HepG2 (cell line): Measurements from ENCODE around the gene CHST12. TPM values are rescaled to one million over a fixed set of nuclear protein-coding genes. Genes with fewer than 3 reads are reported as not detected.

ENCODE experiments used
- AHR ChIP-seq: IDR thresholded peaks from 2 replicates; pipeline ENCODE4 v1.6.1; 2018; ENCODE audit warnings: missing genetic modification reagents, missing compliant biosample characterization
- FIP1L1 ChIP-seq: fragments of 200-400 bp; formaldehyde crosslinking; IDR thresholded peaks from 2 replicates; pipeline ENCODE4 v1.6.1; 2018; ENCODE audit warnings: low read depth, mild to moderate bottlenecking, low read length, moderate library complexity, borderline replicate concordance; ENCODE audit not compliant: insufficient read depth
- FLYWCH1 ChIP-seq: sonication (generic); formaldehyde crosslinking; IDR thresholded peaks from 2 replicates; pipeline ENCODE4 v1.8.1; 2023; ENCODE audit warnings: mild to moderate bottlenecking, missing genetic modification reagents
- FOXJ3 ChIP-seq: sonication (generic); formaldehyde crosslinking; IDR thresholded peaks from 2 replicates; pipeline ENCODE4 v1.4.0; 2020; ENCODE audit warnings: missing genetic modification reagents, mild to moderate bottlenecking, borderline replicate concordance
- GMEB2 ChIP-seq: IDR thresholded peaks from 2 replicates; pipeline ENCODE4 v1.6.1; 2016; ENCODE audit warnings: missing biosample characterization, missing genetic modification reagents, low read depth
- HMG20B ChIP-seq: conservative IDR thresholded peaks from 2 replicates; pipeline ENCODE4 v1.6.1; 2016; ENCODE audit warnings: missing genetic modification reagents, missing compliant biosample characterization
- JDP2 ChIP-seq: sonication (generic); formaldehyde crosslinking; IDR thresholded peaks from 2 replicates; pipeline ENCODE4 v1.8.1; 2022; ENCODE audit warnings: missing genetic modification reagents, borderline replicate concordance
- KDM6A ChIP-seq: IDR thresholded peaks from 2 replicates; pipeline ENCODE4 v1.6.1; 2016; ENCODE audit warnings: low read depth
- KLF13 ChIP-seq: sonication (generic); formaldehyde crosslinking; IDR thresholded peaks from 2 replicates; pipeline ENCODE4 v1.4.0; 2020; ENCODE audit warnings: mild to moderate bottlenecking, missing genetic modification reagents
- LCORL ChIP-seq, 2 experiments: fragments of 450-650 bp in 1 of 2; sonication (generic) in 1 of 2; formaldehyde crosslinking in 1 of 2; IDR thresholded peaks; 2 replicates each; pipeline versions ENCODE4 v1.5.0 to v1.6.1; 2017 to 2020; ENCODE audit warnings: antibody characterized with exemption in 1 of 2, missing genetic modification reagents in 1 of 2
- PAF1 ChIP-seq: IDR thresholded peaks from 2 replicates; pipeline ENCODE4 v1.6.1; 2016; ENCODE audit warnings: missing genetic modification reagents, missing compliant biosample characterization
- PAXIP1 ChIP-seq: sonication (generic); formaldehyde crosslinking; conservative IDR thresholded peaks from 2 replicates; pipeline ENCODE4 v1.4.0; 2020; ENCODE audit warnings: mild to moderate bottlenecking, missing genetic modification reagents, moderate library complexity
- RARA ChIP-seq: IDR thresholded peaks from 2 replicates; pipeline ENCODE4 v1.6.1; 2016; ENCODE audit warnings: missing genetic modification reagents, missing compliant biosample characterization
- ZFP36L2 ChIP-seq: sonication (generic); formaldehyde crosslinking; IDR thresholded peaks from 2 replicates; pipeline ENCODE4 v1.4.0; 2020; ENCODE audit warnings: missing genetic modification reagents
- ZKSCAN5 ChIP-seq: sonication (generic); formaldehyde crosslinking; IDR thresholded peaks from 2 replicates; pipeline ENCODE4 v1.5.1; 2020; ENCODE audit warnings: mild to moderate bottlenecking, missing genetic modification reagents
- ZNF563 ChIP-seq: sonication (generic); formaldehyde crosslinking; IDR thresholded peaks from 2 replicates; pipeline ENCODE4 v1.8.0; 2022; ENCODE audit warnings: mild to moderate bottlenecking, moderate library complexity, missing genetic modification reagents
- ZNF567 ChIP-seq: sonication (generic); formaldehyde crosslinking; IDR thresholded peaks from 2 replicates; pipeline ENCODE4 v1.8.1; 2023; ENCODE audit warnings: mild to moderate bottlenecking, missing genetic modification reagents, borderline replicate concordance
- ZNF674 ChIP-seq: sonication (generic); formaldehyde crosslinking; IDR thresholded peaks from 2 replicates; pipeline ENCODE4 v1.5.0; 2020; ENCODE audit warnings: low read depth, mild to moderate bottlenecking, missing genetic modification reagents
- ZNF740 ChIP-seq: sonication (generic); formaldehyde crosslinking; IDR thresholded peaks from 2 replicates; pipeline ENCODE4 v1.4.0; 2020; ENCODE audit warnings: missing genetic modification reagents
- polyA plus RNA-seq, 8 experiments: library from polyadenylated mRNA; depleted of rRNA in 3 of 8; stranded (reverse) in 7 of 8; unstranded in 1 of 8; fragments of >200 nt; fragmentation: Illumina TruSeq in 4 of 8; extraction: Trizol in 4 of 8; gene quantifications; 2 replicates each; pipeline versions ENCODE4 v1.2.1 to v1.2.3, GENCODE V29; 2011 to 2016; ENCODE audit warnings: low read depth in 4 of 8, missing spikeins in 1 of 8, mixed read lengths in 1 of 8; ENCODE audit not compliant: insufficient read depth in 1 of 8
- total RNA-seq, 5 experiments: library from RNA; depleted of rRNA; stranded (reverse); fragments of >200 nt; fragmentation: Illumina TruSeq; extraction: Trizol; gene quantifications; 2 replicates each; pipeline ENCODE4 v1.2.3, GENCODE V29; 2016; ENCODE audit warnings: low read depth in 1 of 5
- TF ChIP-seq, protein P1 (sequence below): sonication (generic); formaldehyde crosslinking; IDR thresholded peaks from 2 replicates; pipeline ENCODE4 v1.8.1; 2022; ENCODE audit warnings: low read depth, mild to moderate bottlenecking, missing genetic modification reagents
- TF ChIP-seq, protein P2 (sequence below): IDR thresholded peaks from 2 replicates; pipeline ENCODE4 v1.6.1; 2016; ENCODE audit warnings: mild to moderate bottlenecking, missing biosample characterization, missing genetic modification reagents

Gene CHST12
- total and polyA plus RNA-seq, 2 of the 13 experiments (the other 11 are each of a cell fraction or from before 2014, with no cell fraction given): 6.4 to 15.8 TPM

DNA sequence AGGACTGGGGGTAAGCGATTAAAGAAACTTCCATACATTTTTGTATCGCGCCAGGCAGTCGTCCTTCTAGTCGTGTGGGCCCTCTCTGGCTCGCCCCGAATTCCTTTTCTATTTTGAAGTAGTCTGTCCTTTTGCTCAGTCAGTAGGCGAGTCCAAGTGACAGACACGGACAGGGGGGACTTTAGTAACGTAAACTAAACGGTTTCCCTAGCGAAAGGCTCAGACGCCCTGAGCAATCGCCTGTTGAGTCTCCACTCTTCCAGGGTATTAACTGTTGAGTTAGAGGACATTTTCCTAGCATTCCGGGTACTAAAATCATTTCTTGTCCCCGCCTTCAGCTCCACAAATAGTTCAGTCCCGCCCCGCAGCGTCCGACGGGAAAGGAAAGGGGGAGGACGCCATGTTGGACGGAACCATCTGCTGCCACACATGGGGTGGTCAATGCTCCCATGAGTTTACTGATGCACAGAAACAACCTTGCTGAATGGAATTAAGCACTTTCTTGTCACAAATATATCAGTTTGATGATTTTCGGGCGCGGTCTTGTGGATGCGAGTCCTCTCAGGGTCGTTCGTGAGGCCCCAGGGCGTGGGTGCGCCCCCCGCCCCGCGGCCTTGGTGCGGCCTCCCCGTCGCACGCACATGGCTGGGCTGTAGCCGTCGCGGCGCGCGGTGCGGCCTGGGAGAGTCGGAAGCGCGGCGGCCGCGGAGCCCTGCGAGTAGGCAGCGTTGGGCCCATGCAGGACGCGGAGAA lies 49.0 kb upstream of the CHST12 start, which contains the start of gene EIF3B (continued):
- TF ChIP-seq PAXIP1 (CRISPR knock-in tag): 0 out of 2 replicates have a peak, but pooled peaks have one; percentile 19
- TF ChIP-seq, protein P1, sequence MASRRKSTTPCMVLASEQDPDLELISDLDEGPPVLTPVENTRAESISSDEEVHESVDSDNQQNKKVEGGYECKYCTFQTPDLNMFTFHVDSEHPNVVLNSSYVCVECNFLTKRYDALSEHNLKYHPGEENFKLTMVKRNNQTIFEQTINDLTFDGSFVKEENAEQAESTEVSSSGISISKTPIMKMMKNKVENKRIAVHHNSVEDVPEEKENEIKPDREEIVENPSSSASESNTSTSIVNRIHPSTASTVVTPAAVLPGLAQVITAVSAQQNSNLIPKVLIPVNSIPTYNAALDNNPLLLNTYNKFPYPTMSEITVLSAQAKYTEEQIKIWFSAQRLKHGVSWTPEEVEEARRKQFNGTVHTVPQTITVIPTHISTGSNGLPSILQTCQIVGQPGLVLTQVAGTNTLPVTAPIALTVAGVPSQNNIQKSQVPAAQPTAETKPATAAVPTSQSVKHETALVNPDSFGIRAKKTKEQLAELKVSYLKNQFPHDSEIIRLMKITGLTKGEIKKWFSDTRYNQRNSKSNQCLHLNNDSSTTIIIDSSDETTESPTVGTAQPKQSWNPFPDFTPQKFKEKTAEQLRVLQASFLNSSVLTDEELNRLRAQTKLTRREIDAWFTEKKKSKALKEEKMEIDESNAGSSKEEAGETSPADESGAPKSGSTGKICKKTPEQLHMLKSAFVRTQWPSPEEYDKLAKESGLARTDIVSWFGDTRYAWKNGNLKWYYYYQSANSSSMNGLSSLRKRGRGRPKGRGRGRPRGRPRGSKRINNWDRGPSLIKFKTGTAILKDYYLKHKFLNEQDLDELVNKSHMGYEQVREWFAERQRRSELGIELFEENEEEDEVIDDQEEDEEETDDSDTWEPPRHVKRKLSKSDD: 0 out of 2 replicates have a peak, but pooled peaks have one; percentile 26
- TF ChIP-seq JDP2: peak; percentile 53; the same call in 1 of the 2 replicates
- TF ChIP-seq ZFP36L2 (CRISPR knock-in tag): no peak
- no peak; the same call in 1 of the 2 replicates for TF ChIP-seq AHR (CRISPR knock-in tag)
- TF ChIP-seq FOXJ3 (CRISPR knock-in tag): no peak
- TF ChIP-seq RARA (CRISPR knock-in tag): peak; percentile 19; the same call in 1 of the 2 replicates
- no peak for TF ChIP-seq PAF1 (CRISPR knock-in tag)
- TF ChIP-seq ZNF740 (CRISPR knock-in tag): no peak
- no peak for TF ChIP-seq ZKSCAN5
- no peak for TF ChIP-seq LCORL (IDR thresholded peaks at IDR 0.05)
- no peak; the same call in 1 of the 2 replicates for TF ChIP-seq LCORL (CRISPR knock-in tag; IDR thresholded peaks at IDR 0.05)
- no peak for TF ChIP-seq FIP1L1
- TF ChIP-seq FLYWCH1 (CRISPR knock-in tag): no peak
- no peak for TF ChIP-seq ZNF674 (CRISPR knock-in tag)
- TF ChIP-seq KDM6A (CRISPR knock-in tag): no peak
- TF ChIP-seq ZNF563 (CRISPR knock-in tag): no peak
- TF ChIP-seq, protein P2, sequence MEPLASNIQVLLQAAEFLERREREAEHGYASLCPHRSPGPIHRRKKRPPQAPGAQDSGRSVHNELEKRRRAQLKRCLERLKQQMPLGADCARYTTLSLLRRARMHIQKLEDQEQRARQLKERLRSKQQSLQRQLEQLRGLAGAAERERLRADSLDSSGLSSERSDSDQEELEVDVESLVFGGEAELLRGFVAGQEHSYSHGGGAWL (CRISPR knock-in tag): no peak
- no peak for TF ChIP-seq ZNF567 (CRISPR knock-in tag)
- no peak; the same call in none of the 2 replicates for TF ChIP-seq GMEB2 (CRISPR knock-in tag)
- TF ChIP-seq KLF13: no peak
- TF ChIP-seq HMG20B (CRISPR knock-in tag): no peak
